GM19043 (cell line): Measurements from ENCODE around the gene RPTOR.

ENCODE experiments used
- ATAC-seq: cut with Tn5 transposase; IDR thresholded peaks from one replicate; pipeline ENCODE4 v1.9.1; 2021; ENCODE audit warnings: low read depth; ENCODE audit not compliant: unreplicated experiment

RPTOR gene

DNA sequence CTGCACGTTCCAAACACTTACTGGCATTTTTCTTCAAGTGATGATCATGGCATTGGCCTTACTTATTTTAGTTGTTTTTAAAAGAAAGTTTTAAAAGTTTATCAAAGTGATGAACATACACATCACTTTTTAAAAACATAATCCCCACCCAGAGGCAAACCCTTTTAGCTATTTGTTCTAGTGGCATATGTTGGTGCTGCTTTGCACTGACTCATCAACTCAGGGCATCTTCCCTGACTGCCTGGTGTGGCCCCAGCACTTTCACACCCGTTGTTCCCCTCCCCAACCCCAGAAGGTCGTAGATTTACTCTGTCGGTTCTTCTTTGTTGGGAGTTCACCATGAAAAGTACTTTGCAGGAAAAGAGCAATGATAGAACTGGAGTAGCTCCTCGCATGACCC is 161.3 kb downstream of the RPTOR start:
- no peak for ATAC-seq

GRCh38 chr17:80706463-80706867 is 161.8 kb downstream of the RPTOR start:
- ATAC-seq, result no peak

- ATAC-seq, result no peak
Observed at GRCh38 chr17:80708480-80708879, 163.8 kb downstream of the RPTOR start.

DNA sequence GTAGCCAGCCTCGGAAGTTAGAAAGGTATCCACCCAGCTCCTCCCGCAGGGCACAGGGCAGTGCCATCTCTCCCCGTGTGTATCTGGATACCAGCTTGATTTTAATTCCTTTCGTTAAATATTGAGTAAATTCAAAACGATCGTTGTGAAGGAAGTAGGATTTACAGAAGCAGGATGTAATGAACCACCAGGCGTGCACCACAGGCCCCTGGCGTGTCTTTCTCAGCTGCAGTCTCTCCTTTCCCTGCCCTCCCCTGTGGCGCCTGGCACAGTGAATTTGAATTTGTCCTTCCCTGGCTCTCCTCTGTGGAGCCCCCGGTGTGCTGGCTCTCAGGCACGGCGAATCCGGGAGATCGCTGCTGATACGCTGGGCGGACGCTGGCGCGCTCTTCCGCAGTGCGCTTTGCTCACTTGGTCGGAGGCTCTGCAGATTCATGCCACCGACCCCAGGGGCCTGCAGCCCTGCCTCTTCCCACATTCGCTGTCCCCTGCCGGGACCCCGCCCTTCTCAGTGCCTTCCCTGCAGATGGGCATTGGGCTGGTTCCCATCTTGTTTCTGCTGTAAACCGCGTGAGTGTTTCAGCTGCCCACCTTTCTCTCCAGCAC is 164.6 kb downstream of the RPTOR start:
- no peak for ATAC-seq

DNA sequence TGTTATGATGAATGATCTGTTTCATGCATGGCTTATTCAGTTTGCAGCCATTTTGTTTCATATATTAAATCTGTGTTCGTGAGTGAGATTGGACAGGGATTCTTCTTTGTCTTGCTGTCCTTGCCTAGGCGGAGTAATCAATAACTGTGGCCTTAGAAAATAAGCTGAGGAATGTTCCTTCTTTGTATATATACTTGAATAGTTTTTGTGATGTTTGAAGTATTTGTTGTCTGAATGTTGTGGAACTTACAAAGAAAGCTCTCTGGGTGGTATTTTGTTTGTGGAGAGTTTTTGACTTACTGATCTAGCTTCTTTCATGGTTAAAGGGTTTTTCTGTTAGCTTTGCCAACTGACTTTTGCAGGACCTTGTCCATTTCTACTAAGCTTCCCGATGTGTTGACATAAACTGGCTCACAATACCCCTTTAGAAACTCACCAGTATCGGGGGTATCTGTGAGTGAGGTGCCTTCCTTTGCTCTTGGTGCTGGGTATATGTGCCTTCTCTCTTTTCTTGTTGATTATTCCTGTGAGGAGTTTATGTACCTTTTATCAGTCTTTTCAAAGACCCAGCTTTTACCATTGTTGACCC is 166.2 kb downstream of the RPTOR start:
- ATAC-seq, result no peak

DNA sequence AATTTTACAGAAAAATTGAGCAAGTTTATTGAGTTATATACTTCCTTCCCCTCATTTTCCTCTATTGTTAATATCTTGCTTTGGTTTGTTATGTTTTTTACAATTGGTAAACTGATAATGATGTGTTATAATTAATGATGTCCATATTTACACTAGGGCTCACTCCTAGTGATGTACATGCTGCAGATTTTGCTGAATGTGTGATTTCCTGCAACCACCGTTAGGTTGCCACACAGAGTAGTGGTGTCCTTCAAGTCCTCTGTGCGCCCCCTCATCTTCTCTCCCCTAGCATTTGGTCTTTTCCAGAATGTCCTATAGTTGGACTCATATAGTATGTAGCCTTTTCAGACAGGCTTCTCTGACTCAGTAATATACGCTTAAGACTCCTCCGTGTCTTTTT is 167.5 kb downstream of the RPTOR start:
- ATAC-seq, result no peak

- no peak for ATAC-seq
Observed at GRCh38 chr17:80712606-80713005, 168.0 kb downstream of the RPTOR start.

DNA sequence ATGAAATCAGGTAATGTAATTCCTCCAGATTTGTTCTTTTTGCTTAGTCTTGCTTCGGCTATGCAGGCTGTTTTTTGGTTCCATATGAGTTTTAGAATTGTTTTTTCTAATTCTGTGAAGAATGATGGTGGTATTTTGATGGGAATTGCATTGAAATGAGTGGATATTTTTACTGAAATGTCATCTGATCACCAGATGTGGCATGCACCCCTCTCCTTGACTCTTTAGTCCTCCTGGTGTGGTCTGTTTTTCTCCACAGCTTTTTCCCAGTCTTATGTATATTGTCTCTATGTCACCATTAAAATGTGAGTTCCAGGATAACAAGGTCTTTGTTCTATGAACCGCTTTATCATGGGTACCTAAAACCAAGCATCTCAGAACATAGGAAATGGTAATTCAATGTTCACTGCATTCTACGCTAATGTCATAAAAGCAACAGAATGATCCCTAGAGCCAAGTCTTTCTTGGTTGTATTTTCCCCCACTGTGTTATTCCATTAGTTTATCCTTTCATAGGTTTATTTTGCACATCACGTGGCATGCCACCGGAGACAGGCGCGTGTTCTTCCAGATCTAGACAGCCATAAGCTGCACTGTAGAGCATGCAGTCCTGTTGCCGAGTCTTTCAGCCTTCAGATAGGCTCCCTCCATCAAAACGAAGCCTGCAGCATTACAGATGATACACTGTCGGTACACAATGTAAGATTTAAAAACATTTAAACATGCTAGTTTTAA is 172.5 kb downstream of the RPTOR start:
- ATAC-seq, result no peak

DNA sequence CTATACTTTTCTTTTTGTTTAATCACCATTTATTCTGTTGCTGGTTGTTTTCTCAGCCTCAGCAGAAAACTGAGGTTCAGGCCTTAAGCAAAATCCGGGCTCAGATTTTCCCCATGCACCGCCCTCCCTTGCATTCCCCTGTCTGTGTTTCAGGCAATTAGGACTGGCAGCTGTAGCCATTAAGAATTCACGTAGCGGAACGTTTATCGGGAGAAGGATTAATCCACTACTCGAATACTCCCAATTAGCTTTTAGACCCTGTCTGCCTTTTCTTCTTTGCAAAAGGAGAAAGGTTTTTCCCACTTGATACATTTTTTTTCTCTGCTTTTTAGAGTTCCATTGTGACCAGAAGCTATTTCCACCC is 173.1 kb downstream of the RPTOR start:
- ATAC-seq, result no peak

DNA sequence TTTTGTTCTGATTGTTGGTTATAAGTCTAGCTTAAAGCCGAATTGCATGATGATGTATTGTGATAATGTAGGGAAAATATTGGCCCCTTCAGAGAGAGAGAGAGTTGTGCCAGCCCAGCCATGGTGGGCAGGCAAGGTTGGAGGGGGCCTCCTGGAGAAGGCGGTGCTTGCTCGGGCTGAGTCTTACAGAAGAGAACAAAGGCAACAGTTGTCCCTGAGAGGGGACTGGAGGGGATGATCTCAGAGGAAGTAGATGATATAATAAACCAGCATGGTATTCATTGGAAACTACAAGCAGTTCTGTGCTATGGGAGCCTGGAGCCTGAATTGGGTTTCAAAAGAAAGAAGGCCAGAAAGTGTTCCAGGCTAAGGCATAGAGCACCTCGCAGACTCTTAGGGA is 173.8 kb downstream of the RPTOR start:
- ATAC-seq, result no peak

DNA sequence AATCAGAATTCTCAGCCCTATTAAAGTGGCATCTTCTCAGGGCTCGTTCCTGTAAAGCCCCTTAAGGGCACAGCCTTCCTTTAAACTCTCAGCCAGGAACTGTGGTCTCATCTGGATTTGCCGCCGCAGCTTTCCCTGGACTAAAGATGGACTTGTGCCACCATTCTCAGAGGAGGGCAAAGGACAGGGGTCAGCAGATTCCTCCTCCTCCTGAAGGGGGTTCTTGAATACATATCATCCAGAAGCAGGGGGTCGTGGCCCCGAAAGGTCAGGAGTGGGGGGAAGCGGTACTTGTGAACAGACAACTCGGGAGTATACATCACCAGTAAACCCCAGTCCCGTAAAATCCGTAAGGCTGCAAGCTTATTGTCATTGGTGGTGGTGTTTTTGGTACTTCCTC is 174.8 kb downstream of the RPTOR start:
- no peak for ATAC-seq

GRCh38 chr17:80720610-80721577 is 176.3 kb downstream of the RPTOR start:
- ATAC-seq, result no peak

- no peak for ATAC-seq
Observed at GRCh38 chr17:80722661-80723060, 178.0 kb downstream of the RPTOR start.

- ATAC-seq, result no peak
Observed at GRCh38 chr17:80724775-80725266, 180.2 kb downstream of the RPTOR start.

- ATAC-seq, result no peak
Observed at GRCh38 chr17:80725517-80725916, 180.9 kb downstream of the RPTOR start.

DNA sequence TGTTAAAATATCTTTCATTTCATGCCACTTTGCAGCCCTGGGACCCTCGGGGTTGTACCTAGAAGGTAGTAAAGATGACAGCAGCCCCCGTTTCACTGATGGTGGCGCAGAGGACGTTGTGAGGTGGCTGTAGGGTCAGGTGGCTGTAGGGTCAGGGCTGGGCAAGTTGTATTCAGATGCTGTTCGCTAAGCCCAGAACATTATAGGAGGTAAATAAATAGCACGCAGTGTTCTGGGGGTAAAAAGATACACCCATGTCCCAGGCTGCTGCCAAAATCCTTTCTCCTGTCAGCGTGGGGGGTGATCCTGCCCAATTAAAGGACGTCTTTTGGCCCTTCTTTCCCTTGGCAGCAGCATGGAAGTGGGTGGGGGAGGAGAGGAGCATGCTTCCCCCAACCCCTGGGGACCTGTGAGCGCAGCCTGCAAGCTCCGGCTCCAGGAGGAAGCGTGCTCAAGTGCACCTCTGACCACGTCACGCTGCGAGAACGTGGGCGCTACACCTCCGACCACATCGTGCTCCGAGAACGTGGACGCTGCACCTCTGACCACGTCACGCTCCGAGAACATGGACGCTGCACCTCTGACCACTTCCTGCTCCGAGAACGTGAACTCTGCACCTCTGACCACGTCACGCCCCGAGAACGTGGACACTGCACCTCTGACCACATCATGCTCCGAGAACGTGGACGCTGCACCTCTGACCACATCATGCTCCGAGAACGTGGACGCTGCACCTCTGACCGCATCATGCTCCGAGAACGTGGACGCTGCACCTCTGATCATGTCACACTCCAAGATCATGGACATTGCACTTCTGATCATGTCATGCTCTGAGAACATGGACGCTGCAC is 182.1 kb downstream of the RPTOR start:
- no peak for ATAC-seq

- ATAC-seq, result no peak
Observed at GRCh38 chr17:80727409-80727755, 182.7 kb downstream of the RPTOR start.

DNA sequence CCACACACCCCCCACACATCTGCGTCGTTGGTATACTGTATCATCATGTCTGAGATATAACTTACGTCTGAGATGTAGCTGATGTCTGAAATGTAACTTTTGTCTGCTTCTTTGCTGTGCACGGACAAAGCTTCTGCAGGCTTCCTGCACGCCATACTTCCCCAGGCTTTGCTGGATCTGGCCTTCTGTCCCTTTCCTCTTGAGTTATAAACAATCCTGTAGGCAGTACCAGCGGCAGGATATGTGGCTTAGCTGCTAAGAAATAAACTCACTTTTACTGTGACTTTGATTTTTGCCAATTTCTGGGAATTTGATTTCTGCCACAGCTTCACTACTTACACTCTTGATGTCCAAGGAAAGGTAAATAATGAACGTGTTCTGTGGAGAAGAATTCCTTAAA is 184.4 kb downstream of the RPTOR start:
- no peak for ATAC-seq

DNA sequence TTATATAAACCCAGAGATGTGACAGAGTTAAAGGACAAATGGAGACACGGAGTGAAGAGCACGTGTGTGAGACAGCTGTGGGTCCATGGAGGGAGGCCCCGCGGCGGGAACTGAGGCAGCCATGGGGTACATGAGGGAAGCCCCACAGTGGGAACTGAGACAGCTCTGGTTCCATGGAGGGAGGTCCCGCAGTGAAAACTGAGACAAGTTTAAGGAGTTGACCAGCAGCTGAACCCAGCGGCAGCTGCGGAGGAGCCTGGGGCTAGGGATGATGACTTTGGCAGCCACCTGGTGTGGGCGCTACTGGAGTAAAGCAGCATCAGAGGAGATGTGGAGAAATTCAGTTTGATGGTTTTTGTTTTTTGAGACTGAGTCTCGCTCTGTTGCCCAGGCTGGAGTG is 185.1 kb downstream of the RPTOR start:
- ATAC-seq, result no peak

- no peak for ATAC-seq
Observed at GRCh38 chr17:80730739-80731138, 186.1 kb downstream of the RPTOR start.
